Keratinocyte (primary cell): ENCODE measurements around the gene SPATA20.

Experiments used
- EZH2 ChIP-seq: IDR thresholded peaks from one replicate; pipeline ENCODE4 v1.6.1; 2012; ENCODE audit warnings: inconsistent platforms, mild to moderate bottlenecking, low read length, moderate library complexity
- TF ChIP-seq, protein P1 (sequence below), 3 experiments: IDR thresholded peaks in 1 of 3; conservative IDR thresholded peaks in 1 of 3; optimal IDR thresholded peaks in 1 of 3; 2 replicates in 2 of 3; 3 replicates in 1 of 3; pipeline versions ENCODE3 to v1.5.1; 2011; ENCODE audit warnings: low read length in 3 of 3, mild to moderate bottlenecking in 3 of 3, moderate library complexity in 2 of 3, control low read depth in 1 of 3, inconsistent platforms in 1 of 3; ENCODE audit not compliant: insufficient read depth in 2 of 3; ENCODE audit errors: extremely low read depth in 1 of 3

DNA sequence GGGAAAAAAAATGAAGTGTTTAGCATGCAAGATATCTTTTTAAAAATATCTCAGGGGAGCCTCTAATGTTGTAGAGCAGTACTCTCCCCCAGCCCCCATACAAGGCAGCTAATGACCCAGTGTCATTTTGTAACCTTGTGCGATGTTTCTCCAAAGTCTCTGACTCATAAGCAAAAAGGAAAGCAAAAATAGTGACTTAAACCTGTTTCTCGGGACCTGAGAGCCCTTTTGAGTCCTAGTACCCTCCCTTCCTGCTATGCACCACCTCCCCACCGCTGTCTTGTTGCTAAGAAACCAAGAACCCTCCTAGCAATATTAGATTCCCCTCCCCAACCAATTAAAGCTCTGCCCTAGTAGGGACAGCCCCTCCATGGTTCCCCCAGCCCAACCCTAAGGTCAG, 35.9 kb upstream of the SPATA20 start:
- TF ChIP-seq, protein P1, sequence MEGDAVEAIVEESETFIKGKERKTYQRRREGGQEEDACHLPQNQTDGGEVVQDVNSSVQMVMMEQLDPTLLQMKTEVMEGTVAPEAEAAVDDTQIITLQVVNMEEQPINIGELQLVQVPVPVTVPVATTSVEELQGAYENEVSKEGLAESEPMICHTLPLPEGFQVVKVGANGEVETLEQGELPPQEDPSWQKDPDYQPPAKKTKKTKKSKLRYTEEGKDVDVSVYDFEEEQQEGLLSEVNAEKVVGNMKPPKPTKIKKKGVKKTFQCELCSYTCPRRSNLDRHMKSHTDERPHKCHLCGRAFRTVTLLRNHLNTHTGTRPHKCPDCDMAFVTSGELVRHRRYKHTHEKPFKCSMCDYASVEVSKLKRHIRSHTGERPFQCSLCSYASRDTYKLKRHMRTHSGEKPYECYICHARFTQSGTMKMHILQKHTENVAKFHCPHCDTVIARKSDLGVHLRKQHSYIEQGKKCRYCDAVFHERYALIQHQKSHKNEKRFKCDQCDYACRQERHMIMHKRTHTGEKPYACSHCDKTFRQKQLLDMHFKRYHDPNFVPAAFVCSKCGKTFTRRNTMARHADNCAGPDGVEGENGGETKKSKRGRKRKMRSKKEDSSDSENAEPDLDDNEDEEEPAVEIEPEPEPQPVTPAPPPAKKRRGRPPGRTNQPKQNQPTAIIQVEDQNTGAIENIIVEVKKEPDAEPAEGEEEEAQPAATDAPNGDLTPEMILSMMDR (optimal IDR thresholded peaks at IDR 0.05 in 1 of 3, IDR thresholded peaks at IDR 0.05 in 1 of 3, conservative IDR thresholded peaks at IDR 0.05 in 1 of 3; ENCODE audit: extremely low read depth in 1 of 3, insufficient read depth in 2 of 3, low read length in 3 of 3) = no peak
- no peak for TF ChIP-seq EZH2
